Stimulated activated CD8-positive, alpha-beta memory T cell treated with anti-CD3 and anti-CD28 coated beads, Interleukin-12 subunit alpha, Interleukin-12 subunit beta, amount 100 ng/mL, for 4 hours (primary cell): ENCODE results near the gene HSH2D.

Experiments used
- DNase-seq: peaks from one replicate; pipeline ENCODE4 v3.0.0-alpha.2; 2020; ENCODE audit warnings: low read depth

HSH2D gene

GRCh38 chr19:16121141-16121540 lies 22.3 kb upstream of the HSH2D start:
- DNase-seq, result no peak

GRCh38 chr19:16121967-16122366 lies 21.5 kb upstream of the HSH2D start:
- no peak for DNase-seq

- no peak for DNase-seq
Observed at GRCh38 chr19:16124953-16125352, 18.5 kb upstream of the HSH2D start.

- DNase-seq, result no peak
Observed at GRCh38 chr19:16125737-16126495, 17.6 kb upstream of the HSH2D start.

- no peak for DNase-seq
Observed at GRCh38 chr19:16127080-16127479, 16.4 kb upstream of the HSH2D start.

- DNase-seq, result no peak
Observed at GRCh38 chr19:16127776-16128371, 15.6 kb upstream of the HSH2D start.

GRCh38 chr19:16131648-16132047 lies 11.8 kb upstream of the HSH2D start:
- DNase-seq, result no peak

GRCh38 chr19:16133818-16134217 lies 9.7 kb upstream of the HSH2D start:
- DNase-seq, result no peak

- no peak for DNase-seq
Observed at GRCh38 chr19:16134510-16134909, 9.0 kb upstream of the HSH2D start.

- no peak for DNase-seq
Observed at GRCh38 chr19:16135430-16136127, 7.9 kb upstream of the HSH2D start.

- no peak for DNase-seq
Observed at GRCh38 chr19:16136185-16136999, 7.1 kb upstream of the HSH2D start.

GRCh38 chr19:16139752-16140151 lies 3.7 kb upstream of the HSH2D start:
- DNase-seq, result no peak

GRCh38 chr19:16141043-16141442 lies 2.4 kb upstream of the HSH2D start:
- DNase-seq, result no peak

- DNase-seq, result no peak
Observed at GRCh38 chr19:16142032-16142580, 1.4 kb upstream of the HSH2D start.

GRCh38 chr19:16144216-16144581 lies 714 bp downstream of the HSH2D start:
- no peak for DNase-seq

GRCh38 chr19:16146112-16146511 lies 2.6 kb downstream of the HSH2D start:
- no peak for DNase-seq

- DNase-seq, result no peak
Observed at GRCh38 chr19:16148443-16149229, 5.2 kb downstream of the HSH2D start.

GRCh38 chr19:16153582-16154336 lies 10.3 kb downstream of the HSH2D start:
- DNase-seq, result no peak

- DNase-seq, result no peak
Observed at GRCh38 chr19:16154557-16154956, 11.1 kb downstream of the HSH2D start.

- DNase-seq, result no peak
Observed at GRCh38 chr19:16155128-16155527, 11.6 kb downstream of the HSH2D start.

- DNase-seq, result no peak
Observed at GRCh38 chr19:16156904-16157303, 13.4 kb downstream of the HSH2D start.
